ENCODE results near the gene MLN.

Gene MLN

GRCh38 chr6:33755070-33755869, 48.5 kb downstream of the MLN start:
- no peak for DNase-seq

GRCh38 chr6:33754222-33754621, 49.6 kb downstream of the MLN start:
- DNase-seq, result no peak

GRCh38 chr6:33752646-33753015, 51.2 kb downstream of the MLN start:
- DNase-seq, result no peak

- DNase-seq, result no peak
These were observed 51.8 kb downstream of the MLN start for GRCh38 chr6:33751771-33752645.

GRCh38 chr6:33750244-33750991, 53.4 kb downstream of the MLN start:
- no peak for DNase-seq

GRCh38 chr6:33749401-33749800, 54.4 kb downstream of the MLN start:
- DNase-seq, result no peak

GRCh38 chr6:33748841-33749240, 55.0 kb downstream of the MLN start:
- DNase-seq, result no peak

GRCh38 chr6:33747823-33748222, 56.0 kb downstream of the MLN start:
- DNase-seq, result no peak

GRCh38 chr6:33746651-33747100, 57.1 kb downstream of the MLN start, which contains the start of gene IP6K3:
Gene IP6K3 (minus strand): TSS chr6:33746905. CDS start chr6:33735476, 11,429 bp downstream.
- DNase-seq, result peak in 54 of 56 donors; percentile 13 to 94 (median 78)

GRCh38 chr6:33746036-33746600, 57.7 kb downstream of the MLN start:
- peak in 54 of 56 donors; percentile 9 to 88 (median 64) for DNase-seq

GRCh38 chr6:33745548-33745947, 58.3 kb downstream of the MLN start:
- peak in 2 of 56 donors; percentile 20 to 40 for DNase-seq

- peak in 6 of 56 donors; percentile 7 to 51 (median 20) for DNase-seq
These were observed 58.8 kb downstream of the MLN start for GRCh38 chr6:33744895-33745546.
